Heart left ventricle (tissue), 13 donors: ENCODE results near the gene NSG1.

Experiments used
- POLR2A ChIP-seq, 2 donors: fragments of 450-650 bp; IDR thresholded peaks; one replicate each; pipeline ENCODE4 v1.6.1; 2017; ENCODE audit warnings: antibody characterized with exemption in 2 of 2, mild to moderate bottlenecking in 2 of 2, moderate library complexity in 2 of 2
- TF ChIP-seq, protein P1 (sequence below), 12 donors: fragments of 200-600 bp; sonication (generic) in 4 of 12; IDR thresholded peaks; one replicate each; pipeline versions ENCODE4 v1.5.0 to v1.8.0; 2018 to 2022; ENCODE audit warnings: antibody characterized with exemption in 12 of 12, mild to moderate bottlenecking in 5 of 12
- donor health status: ischemic (EF 13 %, LVEDD 7.1; RV severe dilation, severe dysfunction).
- donor health status: DM: no; HTN: yes; CAD: no.
- donor health status: DM: no; HTN: no; CAD: no.
- donor health status: ischemic (EF 25% LVEDD 6.9; RV normal size, moderate dysfunction).
- donor health status: ischemic (EF 25% LVEDD 5.7; RV mildly dilated, moderate dysfunction).
- donor health status: ischemic (EF 35%, LVEDD 5.7; RV mildly dilated, moderate dysfunction).
- donor health status: nonischemic (EF 11% LVEDD 7.7; RV severe dilation, severe dysfunction).
- donor health status: DM: yes; HTN: yes; CAD: no.
- donor health status: PGD.
- donor health status: ischemic (EF 29% LVEDD 5.4; RV normal size, mild dysfunction).
- donor health status: nonischemic (EF 23%, LVEDD 6.1; RV moderate dilation, normal function).

GRCh38 chr4:4397441-4397819 lies 10.5 kb downstream of the NSG1 start:
- TF ChIP-seq, protein P1, sequence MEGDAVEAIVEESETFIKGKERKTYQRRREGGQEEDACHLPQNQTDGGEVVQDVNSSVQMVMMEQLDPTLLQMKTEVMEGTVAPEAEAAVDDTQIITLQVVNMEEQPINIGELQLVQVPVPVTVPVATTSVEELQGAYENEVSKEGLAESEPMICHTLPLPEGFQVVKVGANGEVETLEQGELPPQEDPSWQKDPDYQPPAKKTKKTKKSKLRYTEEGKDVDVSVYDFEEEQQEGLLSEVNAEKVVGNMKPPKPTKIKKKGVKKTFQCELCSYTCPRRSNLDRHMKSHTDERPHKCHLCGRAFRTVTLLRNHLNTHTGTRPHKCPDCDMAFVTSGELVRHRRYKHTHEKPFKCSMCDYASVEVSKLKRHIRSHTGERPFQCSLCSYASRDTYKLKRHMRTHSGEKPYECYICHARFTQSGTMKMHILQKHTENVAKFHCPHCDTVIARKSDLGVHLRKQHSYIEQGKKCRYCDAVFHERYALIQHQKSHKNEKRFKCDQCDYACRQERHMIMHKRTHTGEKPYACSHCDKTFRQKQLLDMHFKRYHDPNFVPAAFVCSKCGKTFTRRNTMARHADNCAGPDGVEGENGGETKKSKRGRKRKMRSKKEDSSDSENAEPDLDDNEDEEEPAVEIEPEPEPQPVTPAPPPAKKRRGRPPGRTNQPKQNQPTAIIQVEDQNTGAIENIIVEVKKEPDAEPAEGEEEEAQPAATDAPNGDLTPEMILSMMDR (IDR thresholded peaks at IDR 0.05): no peak
- no peak for TF ChIP-seq POLR2A (IDR thresholded peaks at IDR 0.05)
